Endothelial cell of umbilical vein (primary cell): ENCODE measurements around the gene MAPK13.

Experiments
- EZH2 ChIP-seq: IDR thresholded peaks from 2 replicates; pipeline ENCODE4 v1.6.1; 2012; ENCODE audit warnings: borderline replicate concordance, low read depth, mild to moderate bottlenecking, moderate library complexity, low read length, inconsistent platforms; ENCODE audit not compliant: severe bottlenecking
- FOS ChIP-seq: IDR thresholded peaks from 2 replicates; pipeline ENCODE4 v1.6.1; 2011; ENCODE audit warnings: mild to moderate bottlenecking, low read length, moderate library complexity, borderline replicate concordance; ENCODE audit not compliant: insufficient read depth
- GATA2 ChIP-seq: IDR thresholded peaks from 2 replicates; pipeline ENCODE4 v1.7.0; 2011; ENCODE audit warnings: low read depth, mild to moderate bottlenecking, moderate library complexity, mixed read lengths, low read length; ENCODE audit not compliant: insufficient read length, insufficient read depth
- JUN ChIP-seq: IDR thresholded peaks from 2 replicates; pipeline ENCODE4 v1.6.1; 2011; ENCODE audit warnings: borderline replicate concordance, low read depth; ENCODE audit not compliant: insufficient read length, insufficient read depth
- MAX ChIP-seq: IDR thresholded peaks from 2 replicates; pipeline ENCODE4 v1.6.1; 2011; ENCODE audit not compliant: insufficient read depth, insufficient read length
- MYC ChIP-seq: IDR thresholded peaks from one replicate; pipeline ENCODE4 v1.6.1; 2011; ENCODE audit warnings: mild to moderate bottlenecking, low read depth, low read length
- POLR2A ChIP-seq: IDR thresholded peaks from 2 replicates; pipeline ENCODE4 v1.6.1; 2012; ENCODE audit warnings: low read depth, mild to moderate bottlenecking, control low read depth, low read length
- POLR2AphosphoS5 ChIP-seq: IDR thresholded peaks from 2 replicates; pipeline ENCODE4 v1.6.1; 2012; ENCODE audit warnings: low read depth, mild to moderate bottlenecking, control low read depth, low read length, moderate library complexity; ENCODE audit not compliant: insufficient read depth
- TF ChIP-seq, protein P1 (sequence below), 2 donors: IDR thresholded peaks; 1 replicate in 1 of 2; 2 replicates in 1 of 2; pipeline ENCODE4 v1.5.1; 2011; ENCODE audit warnings: low read length in 2 of 2, mild to moderate bottlenecking in 2 of 2, moderate library complexity in 2 of 2, control low read depth in 1 of 2, inconsistent platforms in 1 of 2, low read depth in 1 of 2; ENCODE audit not compliant: insufficient read depth in 1 of 2; ENCODE audit errors: extremely low read depth in 1 of 2

DNA sequence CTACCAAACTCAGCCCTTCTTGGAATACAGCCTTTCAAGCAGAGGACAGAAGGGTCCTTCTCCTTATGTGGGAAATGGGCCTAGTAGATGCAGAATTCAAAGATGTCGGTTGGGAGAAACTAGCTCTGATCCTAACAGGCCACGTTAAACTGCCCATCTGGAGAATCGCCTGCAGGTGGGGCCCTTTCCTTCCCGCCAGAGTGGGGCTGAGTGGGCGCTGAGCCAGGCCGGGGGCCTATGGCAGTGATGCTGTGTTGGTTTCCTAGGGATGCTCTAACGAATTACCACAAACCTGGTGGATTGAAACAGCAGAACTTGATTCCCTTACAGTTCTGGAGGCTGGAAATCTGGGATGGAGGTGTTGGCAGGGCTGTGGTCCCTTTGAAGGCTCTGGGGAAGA lies 9.1 kb downstream of the MAPK13 start:
- TF ChIP-seq, protein P1, sequence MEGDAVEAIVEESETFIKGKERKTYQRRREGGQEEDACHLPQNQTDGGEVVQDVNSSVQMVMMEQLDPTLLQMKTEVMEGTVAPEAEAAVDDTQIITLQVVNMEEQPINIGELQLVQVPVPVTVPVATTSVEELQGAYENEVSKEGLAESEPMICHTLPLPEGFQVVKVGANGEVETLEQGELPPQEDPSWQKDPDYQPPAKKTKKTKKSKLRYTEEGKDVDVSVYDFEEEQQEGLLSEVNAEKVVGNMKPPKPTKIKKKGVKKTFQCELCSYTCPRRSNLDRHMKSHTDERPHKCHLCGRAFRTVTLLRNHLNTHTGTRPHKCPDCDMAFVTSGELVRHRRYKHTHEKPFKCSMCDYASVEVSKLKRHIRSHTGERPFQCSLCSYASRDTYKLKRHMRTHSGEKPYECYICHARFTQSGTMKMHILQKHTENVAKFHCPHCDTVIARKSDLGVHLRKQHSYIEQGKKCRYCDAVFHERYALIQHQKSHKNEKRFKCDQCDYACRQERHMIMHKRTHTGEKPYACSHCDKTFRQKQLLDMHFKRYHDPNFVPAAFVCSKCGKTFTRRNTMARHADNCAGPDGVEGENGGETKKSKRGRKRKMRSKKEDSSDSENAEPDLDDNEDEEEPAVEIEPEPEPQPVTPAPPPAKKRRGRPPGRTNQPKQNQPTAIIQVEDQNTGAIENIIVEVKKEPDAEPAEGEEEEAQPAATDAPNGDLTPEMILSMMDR (IDR thresholded peaks at IDR 0.05; ENCODE audit: extremely low read depth in 1 of 2, insufficient read depth in 1 of 2, low read depth in 1 of 2, low read length in 2 of 2): peak; percentile 40 to 43
- TF ChIP-seq EZH2: no peak
- no peak for TF ChIP-seq POLR2A
- TF ChIP-seq POLR2AphosphoS5: no peak
- no peak for TF ChIP-seq GATA2
- TF ChIP-seq JUN: no peak
- no peak for TF ChIP-seq FOS
- no peak for TF ChIP-seq MAX
- TF ChIP-seq MYC: no peak
